HepG2 (cell line): ENCODE data around the gene ATP10A. TPM values are rescaled to one million over a fixed set of nuclear protein-coding genes. Genes with fewer than 3 reads are reported as not detected.

ENCODE experiments used
- FOXA1 ChIP-seq, 2 experiments: fragments of 450-650 bp in 1 of 2; sonication (generic) in 1 of 2; formaldehyde crosslinking in 1 of 2; IDR thresholded peaks; 2 replicates each; pipeline versions ENCODE4 v1.4.0 to v1.6.1; 2016 to 2020; ENCODE audit warnings: missing genetic modification reagents in 1 of 2
- HOXA5 ChIP-seq: sonication (generic); formaldehyde crosslinking; IDR thresholded peaks from 2 replicates; pipeline ENCODE4 v1.4.0; 2020; ENCODE audit warnings: missing genetic modification reagents
- IKZF4 ChIP-seq: sonication (generic); formaldehyde crosslinking; IDR thresholded peaks from 2 replicates; pipeline ENCODE4 v1.5.1; 2020; ENCODE audit warnings: borderline replicate concordance, mild to moderate bottlenecking, low read depth, missing genetic modification reagents; ENCODE audit errors: not compliant biosample characterization
- KAT8 ChIP-seq: IDR thresholded peaks from 2 replicates; pipeline ENCODE4 v1.6.1; 2016; ENCODE audit warnings: missing genetic modification reagents, missing compliant biosample characterization
- NFIC ChIP-seq: IDR thresholded peaks from 2 replicates; pipeline ENCODE4 v1.6.1; 2012; ENCODE audit warnings: mild to moderate bottlenecking, low read length, inconsistent platforms
- NR3C1 ChIP-seq: sonication (generic); formaldehyde crosslinking; IDR thresholded peaks from 2 replicates; pipeline ENCODE4 v1.4.0; 2020; ENCODE audit warnings: missing genetic modification reagents
- NRL ChIP-seq: sonication (generic); formaldehyde crosslinking; IDR thresholded peaks from 2 replicates; pipeline ENCODE4 v1.5.0; 2020; ENCODE audit warnings: missing genetic modification reagents, mild to moderate bottlenecking, moderate library complexity, borderline replicate concordance
- PHF21A ChIP-seq: sonication (generic); formaldehyde crosslinking; IDR thresholded peaks from 2 replicates; pipeline ENCODE4 v1.5.0; 2020; ENCODE audit warnings: mild to moderate bottlenecking, missing genetic modification reagents
- POLR2G ChIP-seq: fragments of 200-400 bp; formaldehyde crosslinking; IDR thresholded peaks from 2 replicates; pipeline ENCODE4 v1.6.1; 2018; ENCODE audit warnings: mild to moderate bottlenecking, low read depth, low read length, moderate library complexity
- RFXANK ChIP-seq: IDR thresholded peaks from 2 replicates; pipeline ENCODE4 v1.6.1; 2016
- RXRB ChIP-seq: IDR thresholded peaks from 2 replicates; pipeline ENCODE4 v1.6.1; 2016; ENCODE audit warnings: borderline replicate concordance, missing genetic modification reagents, missing compliant biosample characterization
- SAP130 ChIP-seq: IDR thresholded peaks from 2 replicates; pipeline ENCODE4 v1.6.1; 2016; ENCODE audit warnings: low read depth
- SRF ChIP-seq: IDR thresholded peaks from 2 replicates; pipeline ENCODE4 v1.6.1; 2011; ENCODE audit warnings: mild to moderate bottlenecking, low read depth, low read length, moderate library complexity
- ZNF550 ChIP-seq: sonication (generic); formaldehyde crosslinking; IDR thresholded peaks from 2 replicates; pipeline ENCODE4 v1.4.0; 2020; ENCODE audit warnings: mild to moderate bottlenecking, missing genetic modification reagents, borderline replicate concordance
- ZNF557 ChIP-seq: sonication (generic); formaldehyde crosslinking; IDR thresholded peaks from 2 replicates; pipeline ENCODE4 v1.4.0; 2020; ENCODE audit warnings: missing genetic modification reagents
- polyA plus RNA-seq, 8 experiments: library from polyadenylated mRNA; depleted of rRNA in 3 of 8; stranded (reverse) in 7 of 8; unstranded in 1 of 8; fragments of >200 nt; fragmentation: Illumina TruSeq in 4 of 8; extraction: Trizol in 4 of 8; gene quantifications; 2 replicates each; pipeline versions ENCODE4 v1.2.1 to v1.2.3, GENCODE V29; 2011 to 2016; ENCODE audit warnings: low read depth in 4 of 8, missing spikeins in 1 of 8, mixed read lengths in 1 of 8; ENCODE audit not compliant: insufficient read depth in 1 of 8
- total RNA-seq, 5 experiments: library from RNA; depleted of rRNA; stranded (reverse); fragments of >200 nt; fragmentation: Illumina TruSeq; extraction: Trizol; gene quantifications; 2 replicates each; pipeline ENCODE4 v1.2.3, GENCODE V29; 2016; ENCODE audit warnings: low read depth in 1 of 5
- TF ChIP-seq, protein P1 (sequence below): IDR thresholded peaks from 2 replicates; pipeline ENCODE4 v1.4.0; 2020; ENCODE audit warnings: mild to moderate bottlenecking, missing genetic modification reagents
- TF ChIP-seq, protein P2 (sequence below): sonication (generic); formaldehyde crosslinking; IDR thresholded peaks from 2 replicates; pipeline ENCODE4 v1.5.0; 2020; ENCODE audit warnings: missing genetic modification reagents
- TF ChIP-seq, protein P3 (sequence below): sonication (generic); formaldehyde crosslinking; conservative IDR thresholded peaks from 2 replicates; pipeline ENCODE4 v1.4.0; 2020; ENCODE audit warnings: missing genetic modification reagents
- TF ChIP-seq, protein P4 (sequence below): IDR thresholded peaks from 2 replicates; pipeline ENCODE4 v1.6.1; 2012; ENCODE audit warnings: low read length, improper control_type of control experiment
- TF ChIP-seq, protein P5 (sequence below): IDR thresholded peaks from 2 replicates; pipeline ENCODE4 v1.6.1; 2012; ENCODE audit warnings: inconsistent platforms

ATP10A gene
- total and polyA plus RNA-seq, 2 of the 13 experiments (the other 11 are each of a cell fraction or from before 2014, with no cell fraction given): 0.58 to 4.2 TPM

DNA sequence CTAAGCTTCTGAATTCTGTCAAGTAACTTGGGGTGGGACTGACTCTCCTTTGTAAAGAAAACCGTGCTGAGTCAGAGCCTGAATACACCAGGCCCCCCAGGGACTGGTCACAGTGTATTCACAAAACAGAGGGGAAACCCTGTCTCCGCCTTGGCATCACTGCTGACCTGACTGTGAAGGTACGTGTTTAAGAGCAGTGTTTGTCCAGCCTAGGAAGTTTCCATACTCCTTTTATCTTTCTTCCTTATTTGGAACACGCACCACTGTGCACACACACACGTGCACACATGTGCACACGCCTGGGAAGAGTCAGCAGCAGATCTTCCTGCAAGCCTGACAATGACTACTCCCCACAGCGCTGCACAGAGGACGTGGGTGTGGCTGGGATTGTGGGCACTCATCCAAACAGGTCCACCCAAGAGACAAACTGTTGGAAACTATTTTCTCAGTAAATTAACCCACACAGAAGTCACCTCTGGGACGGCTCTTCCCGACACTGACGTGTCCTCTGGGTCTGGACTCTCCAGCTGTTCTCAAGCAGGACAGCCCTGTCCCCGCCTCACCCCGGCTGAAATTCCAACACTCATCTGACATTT, 87.7 kb downstream of the ATP10A start (continued):
- peak; percentile 22; the same call in 1 of the 2 replicates for TF ChIP-seq RXRB
- no peak for TF ChIP-seq POLR2G
- TF ChIP-seq SRF: 0 out of 2 replicates have a peak, but pooled peaks have one; percentile 25
- TF ChIP-seq FOXA1 (IDR thresholded peaks at IDR 0.05): no peak
- no peak for TF ChIP-seq FOXA1 (CRISPR knock-in tag; IDR thresholded peaks at IDR 0.05)
- TF ChIP-seq, protein P1, sequence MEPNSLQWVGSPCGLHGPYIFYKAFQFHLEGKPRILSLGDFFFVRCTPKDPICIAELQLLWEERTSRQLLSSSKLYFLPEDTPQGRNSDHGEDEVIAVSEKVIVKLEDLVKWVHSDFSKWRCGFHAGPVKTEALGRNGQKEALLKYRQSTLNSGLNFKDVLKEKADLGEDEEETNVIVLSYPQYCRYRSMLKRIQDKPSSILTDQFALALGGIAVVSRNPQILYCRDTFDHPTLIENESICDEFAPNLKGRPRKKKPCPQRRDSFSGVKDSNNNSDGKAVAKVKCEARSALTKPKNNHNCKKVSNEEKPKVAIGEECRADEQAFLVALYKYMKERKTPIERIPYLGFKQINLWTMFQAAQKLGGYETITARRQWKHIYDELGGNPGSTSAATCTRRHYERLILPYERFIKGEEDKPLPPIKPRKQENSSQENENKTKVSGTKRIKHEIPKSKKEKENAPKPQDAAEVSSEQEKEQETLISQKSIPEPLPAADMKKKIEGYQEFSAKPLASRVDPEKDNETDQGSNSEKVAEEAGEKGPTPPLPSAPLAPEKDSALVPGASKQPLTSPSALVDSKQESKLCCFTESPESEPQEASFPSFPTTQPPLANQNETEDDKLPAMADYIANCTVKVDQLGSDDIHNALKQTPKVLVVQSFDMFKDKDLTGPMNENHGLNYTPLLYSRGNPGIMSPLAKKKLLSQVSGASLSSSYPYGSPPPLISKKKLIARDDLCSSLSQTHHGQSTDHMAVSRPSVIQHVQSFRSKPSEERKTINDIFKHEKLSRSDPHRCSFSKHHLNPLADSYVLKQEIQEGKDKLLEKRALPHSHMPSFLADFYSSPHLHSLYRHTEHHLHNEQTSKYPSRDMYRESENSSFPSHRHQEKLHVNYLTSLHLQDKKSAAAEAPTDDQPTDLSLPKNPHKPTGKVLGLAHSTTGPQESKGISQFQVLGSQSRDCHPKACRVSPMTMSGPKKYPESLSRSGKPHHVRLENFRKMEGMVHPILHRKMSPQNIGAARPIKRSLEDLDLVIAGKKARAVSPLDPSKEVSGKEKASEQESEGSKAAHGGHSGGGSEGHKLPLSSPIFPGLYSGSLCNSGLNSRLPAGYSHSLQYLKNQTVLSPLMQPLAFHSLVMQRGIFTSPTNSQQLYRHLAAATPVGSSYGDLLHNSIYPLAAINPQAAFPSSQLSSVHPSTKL (CRISPR knock-in tag): peak; percentile 60; the same call in 1 of the 2 replicates
- no peak for TF ChIP-seq NFIC
- TF ChIP-seq, protein P2, sequence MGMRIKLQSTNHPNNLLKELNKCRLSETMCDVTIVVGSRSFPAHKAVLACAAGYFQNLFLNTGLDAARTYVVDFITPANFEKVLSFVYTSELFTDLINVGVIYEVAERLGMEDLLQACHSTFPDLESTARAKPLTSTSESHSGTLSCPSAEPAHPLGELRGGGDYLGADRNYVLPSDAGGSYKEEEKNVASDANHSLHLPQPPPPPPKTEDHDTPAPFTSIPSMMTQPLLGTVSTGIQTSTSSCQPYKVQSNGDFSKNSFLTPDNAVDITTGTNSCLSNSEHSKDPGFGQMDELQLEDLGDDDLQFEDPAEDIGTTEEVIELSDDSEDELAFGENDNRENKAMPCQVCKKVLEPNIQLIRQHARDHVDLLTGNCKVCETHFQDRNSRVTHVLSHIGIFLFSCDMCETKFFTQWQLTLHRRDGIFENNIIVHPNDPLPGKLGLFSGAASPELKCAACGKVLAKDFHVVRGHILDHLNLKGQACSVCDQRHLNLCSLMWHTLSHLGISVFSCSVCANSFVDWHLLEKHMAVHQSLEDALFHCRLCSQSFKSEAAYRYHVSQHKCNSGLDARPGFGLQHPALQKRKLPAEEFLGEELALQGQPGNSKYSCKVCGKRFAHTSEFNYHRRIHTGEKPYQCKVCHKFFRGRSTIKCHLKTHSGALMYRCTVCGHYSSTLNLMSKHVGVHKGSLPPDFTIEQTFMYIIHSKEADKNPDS (CRISPR knock-in tag): no peak
- peak; percentile 46; the same call in 1 of the 2 replicates for TF ChIP-seq PHF21A (CRISPR knock-in tag)
- no peak for TF ChIP-seq RFXANK
- no peak for TF ChIP-seq IKZF4
- no peak for TF ChIP-seq KAT8
- TF ChIP-seq, protein P3, sequence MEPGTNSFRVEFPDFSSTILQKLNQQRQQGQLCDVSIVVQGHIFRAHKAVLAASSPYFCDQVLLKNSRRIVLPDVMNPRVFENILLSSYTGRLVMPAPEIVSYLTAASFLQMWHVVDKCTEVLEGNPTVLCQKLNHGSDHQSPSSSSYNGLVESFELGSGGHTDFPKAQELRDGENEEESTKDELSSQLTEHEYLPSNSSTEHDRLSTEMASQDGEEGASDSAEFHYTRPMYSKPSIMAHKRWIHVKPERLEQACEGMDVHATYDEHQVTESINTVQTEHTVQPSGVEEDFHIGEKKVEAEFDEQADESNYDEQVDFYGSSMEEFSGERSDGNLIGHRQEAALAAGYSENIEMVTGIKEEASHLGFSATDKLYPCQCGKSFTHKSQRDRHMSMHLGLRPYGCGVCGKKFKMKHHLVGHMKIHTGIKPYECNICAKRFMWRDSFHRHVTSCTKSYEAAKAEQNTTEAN (CRISPR knock-in tag): 0 out of 2 replicates have a peak, but pooled peaks have one; percentile 67
- no peak for TF ChIP-seq HOXA5 (CRISPR knock-in tag)
- TF ChIP-seq, protein P4, sequence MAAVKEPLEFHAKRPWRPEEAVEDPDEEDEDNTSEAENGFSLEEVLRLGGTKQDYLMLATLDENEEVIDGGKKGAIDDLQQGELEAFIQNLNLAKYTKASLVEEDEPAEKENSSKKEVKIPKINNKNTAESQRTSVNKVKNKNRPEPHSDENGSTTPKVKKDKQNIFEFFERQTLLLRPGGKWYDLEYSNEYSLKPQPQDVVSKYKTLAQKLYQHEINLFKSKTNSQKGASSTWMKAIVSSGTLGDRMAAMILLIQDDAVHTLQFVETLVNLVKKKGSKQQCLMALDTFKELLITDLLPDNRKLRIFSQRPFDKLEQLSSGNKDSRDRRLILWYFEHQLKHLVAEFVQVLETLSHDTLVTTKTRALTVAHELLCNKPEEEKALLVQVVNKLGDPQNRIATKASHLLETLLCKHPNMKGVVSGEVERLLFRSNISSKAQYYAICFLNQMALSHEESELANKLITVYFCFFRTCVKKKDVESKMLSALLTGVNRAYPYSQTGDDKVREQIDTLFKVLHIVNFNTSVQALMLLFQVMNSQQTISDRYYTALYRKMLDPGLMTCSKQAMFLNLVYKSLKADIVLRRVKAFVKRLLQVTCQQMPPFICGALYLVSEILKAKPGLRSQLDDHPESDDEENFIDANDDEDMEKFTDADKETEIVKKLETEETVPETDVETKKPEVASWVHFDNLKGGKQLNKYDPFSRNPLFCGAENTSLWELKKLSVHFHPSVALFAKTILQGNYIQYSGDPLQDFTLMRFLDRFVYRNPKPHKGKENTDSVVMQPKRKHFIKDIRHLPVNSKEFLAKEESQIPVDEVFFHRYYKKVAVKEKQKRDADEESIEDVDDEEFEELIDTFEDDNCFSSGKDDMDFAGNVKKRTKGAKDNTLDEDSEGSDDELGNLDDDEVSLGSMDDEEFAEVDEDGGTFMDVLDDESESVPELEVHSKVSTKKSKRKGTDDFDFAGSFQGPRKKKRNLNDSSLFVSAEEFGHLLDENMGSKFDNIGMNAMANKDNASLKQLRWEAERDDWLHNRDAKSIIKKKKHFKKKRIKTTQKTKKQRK: no peak
- TF ChIP-seq NR3C1 (CRISPR knock-in tag): no peak
- TF ChIP-seq SAP130: peak; percentile 13; the same call in 1 of the 2 replicates
- no peak for TF ChIP-seq ZNF550 (CRISPR knock-in tag)
- TF ChIP-seq, protein P5, sequence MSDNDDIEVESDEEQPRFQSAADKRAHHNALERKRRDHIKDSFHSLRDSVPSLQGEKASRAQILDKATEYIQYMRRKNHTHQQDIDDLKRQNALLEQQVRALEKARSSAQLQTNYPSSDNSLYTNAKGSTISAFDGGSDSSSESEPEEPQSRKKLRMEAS: no peak
- no peak for TF ChIP-seq ZNF557 (CRISPR knock-in tag)
- TF ChIP-seq NRL: no peak
